ENCODE data around the gene MRC1. TPM values are rescaled to one million over a fixed set of nuclear protein-coding genes. Genes with fewer than 3 reads are reported as not detected.

Gene MRC1
- total and polyA plus RNA-seq, 10 of the 15 experiments (the other 5 are each of a cell fraction or from before 2014, with no cell fraction given): 0.01 to 0.21 (median 0.03) TPM; not detected in 5

GRCh38 chr10:17782921-17783665 lies 26.1 kb upstream of the MRC1 start (continued):
- no peak for TF ChIP-seq BCLAF1 (IDR thresholded peaks at IDR 0.05)
- TF ChIP-seq BACH1 (IDR thresholded peaks at IDR 0.05; ENCODE audit: borderline replicate concordance): no peak

DNA sequence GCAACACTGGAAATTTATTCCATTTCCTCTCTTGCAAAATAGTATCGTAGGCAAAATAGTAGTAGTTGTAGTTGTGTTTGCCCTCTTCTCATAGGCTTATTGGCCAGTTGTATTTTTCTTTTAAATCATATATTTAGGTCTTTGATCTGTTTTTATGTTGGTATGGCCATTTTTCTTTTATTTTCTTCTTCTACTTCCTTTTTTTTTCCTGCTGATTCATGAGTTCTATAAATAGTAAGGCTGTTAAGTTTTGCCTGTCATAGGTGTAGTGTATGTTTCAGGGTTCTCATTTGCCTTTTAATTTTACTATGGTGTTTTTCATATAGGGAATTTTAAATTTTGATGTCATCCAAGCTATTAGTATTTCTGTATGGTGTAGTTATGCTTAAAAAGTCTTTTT lies 25.4 kb upstream of the MRC1 start:
- Histone ChIP-seq H3K9ac (ENCODE audit: control insufficient read depth, insufficient read depth, low read length) (no peak overlapping the region), H3K4me2 (ENCODE audit: control insufficient read depth, insufficient read depth) (no peak overlapping the region), H3K27me3 (replicated peaks in 1 of 2; ENCODE audit: control insufficient read depth in 2 of 2, insufficient read depth in 2 of 2, low read length in 1 of 2) (no peaks in the 10 kb centered on the region; a peak in 1 of 4 replicates), H3K4me3 (no peak overlapping the region), H4K20me1 (ENCODE audit: control insufficient read depth, insufficient read depth) (no peaks in the 10 kb centered on the region), H3K27ac (ENCODE audit: control insufficient read depth, insufficient read depth) (no peak overlapping the region), H3K4me1 (ENCODE audit: control insufficient read depth, insufficient read depth, low read length) (no peaks in the 10 kb centered on the region), H3K9me3 (replicated peaks; ENCODE audit: control insufficient read depth, insufficient read depth, low read length) (no peaks in the 10 kb centered on the region), H3K79me2 (ENCODE audit: control insufficient read depth, insufficient read depth, low read length) (no peaks in the 10 kb centered on the region), H2AFZ (ENCODE audit: control insufficient read depth, low read depth, low read length) (no peak overlapping the region), H3K36me3 (ENCODE audit: control insufficient read depth in 2 of 2, insufficient read depth in 2 of 2, low read length in 1 of 2) (no peaks in the 10 kb centered on the region)
- DNase-seq (ENCODE audit: low read depth, low spot score) (no peak), ATAC-seq (no peak), FAIRE-seq (no peak)
- POLR2A ChIA-PET: no interaction called here
- RAD21 ChIA-PET (ENCODE audit: unreplicated experiment): no interaction called here
- WGBS (ENCODE audit: insufficient coverage, insufficient replicate concordance, low lambda C conversion rate, missing lambda C conversion rate): 0% methylated on average over 1 of the region's 1 CpG
- SMC1A ChIA-PET (ENCODE audit: uncharacterized antibody, unreplicated experiment): no interaction called here
- no TSS peak for BruUV-seq (replicated peaks)
- in situ Hi-C loops (cut with MboI) (no loop called here), intact Hi-C loops (cut with micrococcal nuclease; ENCODE audit: unreplicated experiment) (no loop called here)
- TF ChIP-seq CHD1 (IDR thresholded peaks at IDR 0.05; ENCODE audit: low read depth, low read length) (no peak), RAD51 (IDR thresholded peaks at IDR 0.05) (no peak), TCF3 (IDR thresholded peaks at IDR 0.05; ENCODE audit: borderline replicate concordance, insufficient read depth, low read depth, low read length) (no peak), RBBP5 (conservative IDR thresholded peaks at IDR 0.05) (no peak), NR2F1 (conservative IDR thresholded peaks at IDR 0.05) (no peak), MXI1 (IDR thresholded peaks at IDR 0.05; ENCODE audit: low read depth, low read length) (no peak), CUX1 (IDR thresholded peaks at IDR 0.05; ENCODE audit: insufficient replicate concordance, low read depth, low read length) (no peak), EP300 (IDR thresholded peaks at IDR 0.05; ENCODE audit: borderline replicate concordance in 1 of 2, control insufficient read depth in 1 of 2, low read depth in 2 of 2, low read length in 2 of 2) (no peak)
- TF ChIP-seq, protein P1, sequence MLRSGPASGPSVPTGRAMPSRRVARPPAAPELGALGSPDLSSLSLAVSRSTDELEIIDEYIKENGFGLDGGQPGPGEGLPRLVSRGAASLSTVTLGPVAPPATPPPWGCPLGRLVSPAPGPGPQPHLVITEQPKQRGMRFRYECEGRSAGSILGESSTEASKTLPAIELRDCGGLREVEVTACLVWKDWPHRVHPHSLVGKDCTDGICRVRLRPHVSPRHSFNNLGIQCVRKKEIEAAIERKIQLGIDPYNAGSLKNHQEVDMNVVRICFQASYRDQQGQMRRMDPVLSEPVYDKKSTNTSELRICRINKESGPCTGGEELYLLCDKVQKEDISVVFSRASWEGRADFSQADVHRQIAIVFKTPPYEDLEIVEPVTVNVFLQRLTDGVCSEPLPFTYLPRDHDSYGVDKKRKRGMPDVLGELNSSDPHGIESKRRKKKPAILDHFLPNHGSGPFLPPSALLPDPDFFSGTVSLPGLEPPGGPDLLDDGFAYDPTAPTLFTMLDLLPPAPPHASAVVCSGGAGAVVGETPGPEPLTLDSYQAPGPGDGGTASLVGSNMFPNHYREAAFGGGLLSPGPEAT (IDR thresholded peaks at IDR 0.05; ENCODE audit: low read depth): no peak
- CTCF ChIA-PET: no interaction called here

All from GM12878 (cell line).